ENCODE measurements around the gene SPDL1.
"Not testable (repeated sequence)": the region's sequence is repeated elsewhere in the genome, so short reads cannot be mapped to it uniquely, and the experiment has no call there.

Gene SPDL1

GRCh38 chr5:169569513-169569912 is 14.1 kb upstream of the SPDL1 start:
- no peak for DNase-seq
- intact Hi-C loops (cut with DNase I), result no loop called here

- DNase-seq, result no peak
- intact Hi-C loops (cut with DNase I), result loop anchor here (10.0 kb wide), 1 partner anchor 987 kb away; no protein-coding TSS in a partner anchor
Measured at GRCh38 chr5:169571355-169571754, 12.2 kb upstream of the SPDL1 start.

- no peak for DNase-seq
- intact Hi-C loops (cut with DNase I), result loop anchor here (10.0 kb wide), 1 partner anchor 989 kb away; no protein-coding TSS in a partner anchor
Measured at GRCh38 chr5:169574134-169574646, 9.4 kb upstream of the SPDL1 start.

DNA sequence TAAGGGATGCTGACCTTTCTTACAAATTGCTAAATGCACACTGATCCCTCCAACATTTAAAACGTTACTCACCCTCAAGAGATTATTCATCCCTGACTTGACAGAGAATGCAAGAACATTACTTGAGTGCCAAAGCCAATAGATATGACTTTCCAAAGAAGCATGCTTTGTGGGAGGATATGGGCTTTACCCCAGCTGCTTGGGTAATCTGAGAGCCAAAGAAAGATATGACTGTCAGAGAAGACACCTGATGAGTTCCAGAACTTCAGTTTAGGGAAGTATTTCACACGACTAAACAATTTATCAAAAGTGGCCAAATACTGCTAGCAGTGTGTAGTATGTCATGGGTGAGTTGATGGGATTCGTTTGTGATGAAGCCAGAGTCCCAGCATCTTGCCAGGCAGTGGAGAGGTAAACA is 7.4 kb upstream of the SPDL1 start:
- DNase-seq, result no peak
- intact Hi-C loops (cut with DNase I), result loop anchor here (10.0 kb wide), 1 partner anchor 991 kb away; no protein-coding TSS in a partner anchor

DNA sequence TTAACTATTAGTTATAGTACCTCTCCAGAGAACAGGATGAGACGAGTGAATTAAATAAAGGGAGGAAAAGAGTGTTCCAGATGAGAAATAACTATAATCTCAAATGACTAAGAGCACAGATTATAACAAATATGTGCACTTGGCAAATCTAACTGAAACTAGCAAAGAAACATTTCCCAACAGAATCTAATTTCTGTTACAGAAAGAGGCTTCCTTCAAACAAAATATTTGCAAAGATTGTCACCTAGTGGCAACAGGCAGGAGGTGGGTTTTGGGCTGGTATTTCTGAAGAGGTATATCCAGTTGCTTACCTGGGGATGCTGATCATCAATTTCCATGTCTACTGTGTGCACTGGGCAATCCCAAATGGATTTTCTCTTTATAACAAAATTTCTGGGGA is 5.6 kb upstream of the SPDL1 start:
- intact Hi-C loops (cut with DNase I), result loop anchor here (10.0 kb wide), 1 partner anchor 993 kb away; no protein-coding TSS in a partner anchor
- no peak for DNase-seq

GRCh38 chr5:169580964-169581363 is 2.6 kb upstream of the SPDL1 start:
- DNase-seq, result no peak
- intact Hi-C loops (cut with DNase I), result loop anchor here (5.0 kb wide), 2 partner anchors 904 to 1314 kb away; no protein-coding TSS in a partner anchor

DNA sequence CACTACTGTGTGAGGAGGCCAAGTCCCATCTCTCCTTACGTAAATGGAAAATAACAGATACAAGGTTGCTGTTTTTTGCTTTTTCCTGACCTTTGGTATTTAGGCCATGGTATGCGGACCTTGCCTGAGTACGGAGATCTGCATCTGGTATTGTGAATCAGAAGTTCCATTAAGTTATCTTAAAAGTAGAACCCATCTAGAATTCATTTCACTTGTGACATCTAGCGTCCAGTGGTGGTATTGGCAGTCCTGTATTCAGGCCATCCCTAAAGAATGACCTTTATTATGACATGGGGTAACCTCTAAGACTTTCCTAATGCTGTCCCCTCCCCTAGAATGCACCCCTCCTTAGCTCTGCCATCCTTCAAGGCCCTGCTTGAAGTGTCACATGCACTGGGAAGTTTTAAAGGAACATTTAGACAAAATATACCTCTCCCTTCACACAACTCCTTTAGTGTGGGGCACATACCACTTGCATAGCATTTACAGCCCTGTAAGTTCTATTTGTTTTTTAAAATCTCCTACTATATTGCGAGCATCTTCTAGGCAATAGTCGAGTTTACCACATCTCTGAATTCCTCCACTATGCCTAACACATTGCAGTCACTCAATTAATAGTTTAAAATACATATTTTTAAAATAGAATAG is 1.9 kb upstream of the SPDL1 start:
- DNase-seq, result peak in 4 of 10 donors; percentile 39 to 46 (median 42)

GRCh38 chr5:169583101-169583423 is 511 bp upstream of the SPDL1 start:
- no peak for DNase-seq
- intact Hi-C loops (cut with DNase I), result loop anchor here (2.0 to 5.0 kb wide), 3 partner anchors 596 to 1316 kb away; no protein-coding TSS in a partner anchor

More for the DNA sequence above, 1.9 kb upstream of the SPDL1 start:
- intact Hi-C loops (cut with DNase I), result loop anchor here (2.0 to 5.0 kb wide), 3 partner anchors 595 to 1314 kb away; no protein-coding TSS in a partner anchor

- intact Hi-C loops (cut with DNase I), result loop anchor here (5.0 kb wide), 2 partner anchors 908 to 1318 kb away; no protein-coding TSS in a partner anchor
- DNase-seq, result no peak
Measured at GRCh38 chr5:169584998-169585451, 1.5 kb downstream of the SPDL1 start.

DNA sequence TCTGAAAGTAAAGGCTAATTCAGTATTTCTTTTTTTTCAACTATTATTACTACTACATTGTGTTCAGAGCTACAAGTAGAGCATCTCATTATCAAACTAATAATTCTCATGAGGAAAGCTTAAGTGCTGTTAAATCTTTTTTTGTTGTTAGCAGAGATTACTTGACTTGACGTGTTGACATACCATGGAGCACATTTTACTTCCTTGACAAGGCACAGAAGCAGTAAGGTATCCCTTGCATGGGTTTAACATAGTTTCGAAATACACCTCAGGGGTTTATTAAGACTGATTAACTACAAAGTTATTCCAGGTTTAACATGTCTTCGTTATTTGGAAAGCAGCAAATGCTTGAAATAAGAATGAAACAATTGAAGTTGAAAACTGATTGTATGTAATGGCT is 7.0 kb downstream of the SPDL1 start:
- intact Hi-C loops (cut with DNase I), result no loop called here
- DNase-seq, result no peak

DNA sequence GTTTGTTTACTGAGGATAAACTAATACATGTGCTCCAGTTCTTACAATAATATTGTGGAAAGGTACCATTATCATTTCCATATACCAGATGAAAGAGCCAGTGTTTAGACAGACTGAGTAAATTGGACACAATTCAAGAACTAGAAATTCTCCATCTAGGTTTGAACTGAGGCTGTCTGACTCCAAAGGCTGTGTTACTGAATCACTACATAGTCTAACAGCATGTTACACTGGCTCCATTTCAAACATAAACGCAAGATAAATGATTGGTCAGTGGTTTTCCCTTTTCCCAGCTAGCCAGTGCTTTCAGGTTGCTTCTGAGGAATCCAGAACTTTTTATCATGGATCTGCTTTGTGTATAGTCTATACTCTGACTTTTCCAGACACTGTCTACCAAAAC is 8.1 kb downstream of the SPDL1 start:
- intact Hi-C loops (cut with DNase I), result no loop called here
- no peak for DNase-seq

GRCh38 chr5:169592937-169593650 is 9.5 kb downstream of the SPDL1 start:
- no peak for DNase-seq
- intact Hi-C loops (cut with DNase I), result no loop called here

GRCh38 chr5:169595172-169595820 is 11.7 kb downstream of the SPDL1 start:
- intact Hi-C loops (cut with DNase I), result no loop called here
- no peak for DNase-seq

- DNase-seq, result no peak
- intact Hi-C loops (cut with DNase I), result no loop called here
Measured at GRCh38 chr5:169599451-169599850, 15.9 kb downstream of the SPDL1 start.

GRCh38 chr5:169602535-169602934 is 19.0 kb downstream of the SPDL1 start:
- intact Hi-C loops (cut with DNase I), result no loop called here
- DNase-seq, result no peak

DNA sequence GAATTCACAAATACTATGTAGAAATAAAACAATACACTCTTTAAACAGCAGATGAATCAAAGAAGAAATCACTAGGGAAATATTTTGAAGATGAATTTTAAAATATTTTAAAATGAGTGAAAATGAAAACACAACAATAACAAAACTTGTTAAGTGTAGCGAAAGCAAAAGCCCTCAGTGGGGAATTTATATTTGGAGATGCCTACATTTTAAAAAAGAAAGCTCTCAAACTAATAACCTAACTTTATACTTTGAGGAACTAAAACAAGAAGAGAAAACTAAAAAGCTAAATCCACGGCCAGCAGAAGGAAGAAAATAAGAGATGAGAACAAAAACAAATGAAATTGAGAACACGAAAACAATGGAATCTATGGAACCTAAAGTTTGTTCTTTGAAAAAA is 22.7 kb downstream of the SPDL1 start:
- DNase-seq, result no peak
- intact Hi-C loops (cut with DNase I), result no loop called here

- intact Hi-C loops (cut with DNase I), result no loop called here
- DNase-seq, result no peak
Measured at GRCh38 chr5:169607882-169608281, 24.3 kb downstream of the SPDL1 start.

DNA sequence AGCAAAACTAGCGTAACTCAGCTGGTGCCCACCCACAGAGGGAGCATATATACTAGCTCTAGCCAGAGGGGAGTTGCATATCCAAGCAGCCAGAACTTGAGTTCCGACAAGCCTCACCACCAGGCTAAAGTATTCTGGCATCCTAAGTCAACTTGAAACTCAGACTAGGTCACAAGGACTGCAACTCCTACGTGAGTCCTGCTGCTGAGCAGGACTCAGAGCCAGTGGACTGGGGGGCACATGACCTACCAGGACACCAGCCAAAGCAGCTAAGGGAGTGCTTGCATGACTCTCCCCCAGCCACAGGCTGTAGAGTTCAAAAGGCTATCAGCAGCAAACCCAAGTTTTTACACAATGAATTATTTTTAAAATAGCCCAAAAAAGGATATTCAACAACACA is 26.1 kb downstream of the SPDL1 start:
- DNase-seq, result no peak

DNA sequence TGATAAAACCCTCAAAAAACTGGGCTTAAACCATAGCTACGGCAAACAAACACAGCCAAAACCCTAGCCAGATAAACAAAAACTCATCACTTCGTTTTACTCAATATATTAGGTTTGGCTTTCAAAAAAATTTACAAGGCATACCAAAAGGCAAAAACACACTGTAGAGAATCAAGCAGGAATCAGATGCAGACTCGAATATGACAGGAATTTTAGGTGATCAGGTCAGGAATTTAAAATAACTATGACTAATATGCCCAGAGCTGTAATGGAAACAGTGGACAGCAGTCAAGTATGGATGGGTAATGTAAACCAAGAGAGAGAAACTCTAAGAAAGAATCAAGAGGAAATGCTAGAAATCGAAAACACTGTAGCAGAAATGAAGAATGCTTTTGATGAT is 27.0 kb downstream of the SPDL1 start:
- intact Hi-C loops (cut with DNase I), result no loop called here
- no peak for DNase-seq

More for the DNA sequence above, 26.1 kb downstream of the SPDL1 start:
- intact Hi-C loops (cut with DNase I), result no loop called here

DNA sequence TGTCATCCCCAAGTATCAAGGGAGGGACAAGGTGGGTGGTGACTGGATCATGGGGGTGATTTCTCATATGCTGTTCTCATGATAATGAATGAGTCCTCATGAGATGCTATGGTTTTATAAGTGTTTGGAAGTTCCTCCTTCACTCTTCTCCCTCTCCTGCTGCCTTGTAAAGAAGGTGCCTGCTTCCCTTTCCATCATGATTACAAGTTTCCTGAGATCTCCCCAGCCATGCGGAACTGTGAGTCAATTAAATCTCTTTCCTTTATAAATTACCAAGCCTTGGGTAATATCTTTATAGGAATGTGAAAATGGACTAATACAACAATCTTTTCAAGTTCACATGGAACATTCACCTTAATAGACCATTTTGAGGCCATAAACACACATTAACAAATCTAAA is 32.0 kb downstream of the SPDL1 start:
- no peak for DNase-seq
- intact Hi-C loops (cut with DNase I), result no loop called here

DNA sequence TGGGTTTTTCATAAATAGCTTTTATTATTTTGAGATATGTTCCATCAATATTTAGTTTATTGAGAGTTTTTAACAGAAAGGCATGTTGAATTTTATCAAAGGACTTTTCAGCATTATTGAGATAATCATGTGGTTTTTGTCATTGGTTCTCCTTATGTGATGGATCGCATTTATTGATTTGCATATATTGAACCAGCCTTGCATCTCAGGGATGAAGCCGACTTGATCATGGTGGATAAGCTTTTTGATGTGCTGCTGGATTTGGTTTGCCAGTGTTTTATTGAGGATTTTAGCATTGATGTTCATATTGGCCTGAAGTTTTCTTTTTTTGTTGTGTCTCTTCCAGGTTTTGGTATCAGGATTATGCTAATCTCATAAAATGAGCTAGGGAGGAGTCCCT is 40.7 kb downstream of the SPDL1 start:
- intact Hi-C loops (cut with DNase I); DNase-seq: not testable (repeated sequence)

Measured in posterior cingulate gyrus (tissue), 11 donors.